HepG2 (cell line): ENCODE measurements around the gene APRT. TPM values are rescaled to one million over a fixed set of nuclear protein-coding genes. Genes with fewer than 3 reads are reported as not detected.

Experiments used
- DR1 ChIP-seq: sonication (generic); formaldehyde crosslinking; IDR thresholded peaks from 2 replicates; pipeline ENCODE4 v1.8.0; 2021; ENCODE audit warnings: mild to moderate bottlenecking, missing genetic modification reagents, inconsistent platforms
- GTF2F1 ChIP-seq: fragments of 150-350 bp; IDR thresholded peaks from 2 replicates; pipeline ENCODE4 v1.6.1; 2014; ENCODE audit warnings: low read length
- ISX ChIP-seq: sonication (generic); formaldehyde crosslinking; conservative IDR thresholded peaks from 2 replicates; pipeline ENCODE4 v1.5.0; 2020; ENCODE audit warnings: missing genetic modification reagents
- LCORL ChIP-seq, 2 experiments: fragments of 450-650 bp in 1 of 2; sonication (generic) in 1 of 2; formaldehyde crosslinking in 1 of 2; IDR thresholded peaks; 2 replicates each; pipeline versions ENCODE4 v1.5.0 to v1.6.1; 2017 to 2020; ENCODE audit warnings: antibody characterized with exemption in 1 of 2, missing genetic modification reagents in 1 of 2
- MAF1 ChIP-seq: sonication (generic); formaldehyde crosslinking; IDR thresholded peaks from 2 replicates; pipeline ENCODE4 v1.5.0; 2020; ENCODE audit warnings: missing genetic modification reagents, borderline replicate concordance
- MEIS1 ChIP-seq: sonication (generic); formaldehyde crosslinking; IDR thresholded peaks from 2 replicates; pipeline ENCODE4 v1.9.0; 2021; ENCODE audit warnings: mild to moderate bottlenecking, missing genetic modification reagents, moderate library complexity, borderline replicate concordance
- NR3C1 ChIP-seq: sonication (generic); formaldehyde crosslinking; IDR thresholded peaks from 2 replicates; pipeline ENCODE4 v1.4.0; 2020; ENCODE audit warnings: missing genetic modification reagents
- SIN3A ChIP-seq: IDR thresholded peaks from 2 replicates; pipeline ENCODE4 v1.6.1; 2011; ENCODE audit warnings: low read depth, mild to moderate bottlenecking, control low read depth, low read length, borderline replicate concordance
- YEATS2 ChIP-seq: sonication (generic); formaldehyde crosslinking; IDR thresholded peaks from 2 replicates; pipeline ENCODE4 v1.4.0; 2020; ENCODE audit warnings: missing genetic modification reagents, borderline replicate concordance
- YEATS4 ChIP-seq: sonication (generic); formaldehyde crosslinking; IDR thresholded peaks from 2 replicates; pipeline ENCODE4 v1.4.0; 2020; ENCODE audit warnings: missing genetic modification reagents, borderline replicate concordance
- ZBTB7A ChIP-seq: sonication (generic); formaldehyde crosslinking; IDR thresholded peaks from 2 replicates; pipeline ENCODE4 v1.8.0; 2022; ENCODE audit warnings: mild to moderate bottlenecking, missing genetic modification reagents
- ZKSCAN1 ChIP-seq: fragments of 150-350 bp; IDR thresholded peaks from 2 replicates; pipeline ENCODE4 v1.6.1; 2014; ENCODE audit warnings: low read length
- ZNF629 ChIP-seq: sonication (generic); formaldehyde crosslinking; conservative IDR thresholded peaks from 2 replicates; pipeline ENCODE4 v1.5.0; 2020; ENCODE audit warnings: missing genetic modification reagents
- ZNF747 ChIP-seq: sonication (generic); formaldehyde crosslinking; IDR thresholded peaks from 2 replicates; pipeline ENCODE4 v1.8.1; 2023; ENCODE audit warnings: missing genetic modification reagents, mild to moderate bottlenecking, borderline replicate concordance
- polyA plus RNA-seq, 8 experiments: library from polyadenylated mRNA; depleted of rRNA in 3 of 8; stranded (reverse) in 7 of 8; unstranded in 1 of 8; fragments of >200 nt; fragmentation: Illumina TruSeq in 4 of 8; extraction: Trizol in 4 of 8; gene quantifications; 2 replicates each; pipeline versions ENCODE4 v1.2.1 to v1.2.3, GENCODE V29; 2011 to 2016; ENCODE audit warnings: low read depth in 4 of 8, missing spikeins in 1 of 8, mixed read lengths in 1 of 8; ENCODE audit not compliant: insufficient read depth in 1 of 8
- total RNA-seq, 5 experiments: library from RNA; depleted of rRNA; stranded (reverse); fragments of >200 nt; fragmentation: Illumina TruSeq; extraction: Trizol; gene quantifications; 2 replicates each; pipeline ENCODE4 v1.2.3, GENCODE V29; 2016; ENCODE audit warnings: low read depth in 1 of 5
- TF ChIP-seq, protein P1 (sequence below), 2 experiments: sonication (generic) in 1 of 2; formaldehyde crosslinking in 1 of 2; IDR thresholded peaks; 2 replicates each; pipeline versions ENCODE4 v1.4.0 to v1.6.1; 2016 to 2020; ENCODE audit warnings: borderline replicate concordance in 1 of 2, low read depth in 1 of 2, mild to moderate bottlenecking in 1 of 2, missing genetic modification reagents in 1 of 2
- TF ChIP-seq, protein P2 (sequence below): sonication (generic); formaldehyde crosslinking; IDR thresholded peaks from 2 replicates; pipeline ENCODE4 v1.4.0; 2020; ENCODE audit warnings: missing genetic modification reagents
- TF ChIP-seq, protein P3 (sequence below): sonication (generic); formaldehyde crosslinking; IDR thresholded peaks from 2 replicates; pipeline ENCODE4 v1.4.0; 2020; ENCODE audit warnings: missing genetic modification reagents

Gene APRT
- total and polyA plus RNA-seq, 2 of the 13 experiments (the other 11 are each of a cell fraction or from before 2014, with no cell fraction given) = 155 to 242 TPM

DNA sequence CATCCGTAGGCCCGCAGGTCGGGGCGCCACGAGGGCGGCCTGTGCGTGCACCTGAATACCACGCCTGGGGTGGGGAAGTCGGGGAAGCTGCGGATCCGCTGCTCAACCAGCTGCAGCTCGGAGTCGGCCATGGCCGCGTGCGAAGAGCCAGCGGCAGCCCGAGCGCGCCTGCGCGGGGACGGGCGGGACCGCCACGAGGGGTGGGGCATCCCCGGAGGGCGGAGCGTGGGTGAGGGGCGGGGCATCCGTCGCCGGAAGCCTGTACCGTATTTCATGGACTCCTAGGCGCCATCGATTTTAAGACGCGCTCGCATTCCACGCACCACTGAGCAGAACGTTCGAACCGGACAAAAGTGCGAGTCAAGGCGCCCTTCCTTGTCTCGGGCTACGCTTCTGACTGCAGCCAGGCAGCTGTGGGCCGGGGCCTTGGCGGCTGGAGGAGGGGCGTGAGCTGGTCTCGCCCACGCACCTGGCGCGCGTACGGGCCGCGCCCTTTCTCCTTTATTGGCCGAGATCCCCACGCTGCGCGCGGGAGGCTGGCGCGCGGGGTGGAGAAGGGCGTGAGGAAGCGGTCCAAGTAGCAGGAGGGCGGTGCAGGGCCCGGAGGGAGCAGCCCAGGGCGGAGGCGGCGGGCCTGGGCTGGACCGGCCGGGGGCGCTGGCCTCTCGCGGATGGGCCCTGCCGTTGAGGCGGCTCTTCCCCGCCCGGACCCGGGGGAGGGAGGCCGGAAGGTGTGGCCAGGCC lies at the start of gene APRT (continued):
- TF ChIP-seq ISX (peak; percentile 17; the same call in 1 of the 2 replicates), ZBTB7A (CRISPR knock-in tag) (peak; percentile 83; the same call in 1 of the 2 replicates), ZKSCAN1 (no peak), YEATS2 (CRISPR knock-in tag) (peak; percentile 79), NR3C1 (peak; percentile 67; the same call in 1 of the 2 replicates), DR1 (CRISPR knock-in tag) (no peak), GTF2F1 (0 out of 2 replicates have a peak, but pooled peaks have one; percentile 63), LCORL (IDR thresholded peaks at IDR 0.05) (no peak), LCORL (CRISPR knock-in tag; IDR thresholded peaks at IDR 0.05) (peak; percentile 65; the same call in 1 of the 2 replicates), YEATS4 (CRISPR knock-in tag) (peak; percentile 96), MAF1 (CRISPR knock-in tag) (no peak), ZNF747 (CRISPR knock-in tag) (peak; percentile 60), SIN3A (peak; percentile 53; the same call in 1 of the 2 replicates), ZNF629 (CRISPR knock-in tag) (no peak), MEIS1 (CRISPR knock-in tag) (peak; percentile 97)
- TF ChIP-seq, protein P1, sequence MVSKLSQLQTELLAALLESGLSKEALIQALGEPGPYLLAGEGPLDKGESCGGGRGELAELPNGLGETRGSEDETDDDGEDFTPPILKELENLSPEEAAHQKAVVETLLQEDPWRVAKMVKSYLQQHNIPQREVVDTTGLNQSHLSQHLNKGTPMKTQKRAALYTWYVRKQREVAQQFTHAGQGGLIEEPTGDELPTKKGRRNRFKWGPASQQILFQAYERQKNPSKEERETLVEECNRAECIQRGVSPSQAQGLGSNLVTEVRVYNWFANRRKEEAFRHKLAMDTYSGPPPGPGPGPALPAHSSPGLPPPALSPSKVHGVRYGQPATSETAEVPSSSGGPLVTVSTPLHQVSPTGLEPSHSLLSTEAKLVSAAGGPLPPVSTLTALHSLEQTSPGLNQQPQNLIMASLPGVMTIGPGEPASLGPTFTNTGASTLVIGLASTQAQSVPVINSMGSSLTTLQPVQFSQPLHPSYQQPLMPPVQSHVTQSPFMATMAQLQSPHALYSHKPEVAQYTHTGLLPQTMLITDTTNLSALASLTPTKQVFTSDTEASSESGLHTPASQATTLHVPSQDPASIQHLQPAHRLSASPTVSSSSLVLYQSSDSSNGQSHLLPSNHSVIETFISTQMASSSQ (IDR thresholded peaks at IDR 0.05; ENCODE audit: low read depth) = no peak
- TF ChIP-seq, protein P1 (CRISPR knock-in tag; IDR thresholded peaks at IDR 0.05; ENCODE audit: borderline replicate concordance) = peak; percentile 58; the same call in 1 of the 2 replicates
- TF ChIP-seq, protein P2, sequence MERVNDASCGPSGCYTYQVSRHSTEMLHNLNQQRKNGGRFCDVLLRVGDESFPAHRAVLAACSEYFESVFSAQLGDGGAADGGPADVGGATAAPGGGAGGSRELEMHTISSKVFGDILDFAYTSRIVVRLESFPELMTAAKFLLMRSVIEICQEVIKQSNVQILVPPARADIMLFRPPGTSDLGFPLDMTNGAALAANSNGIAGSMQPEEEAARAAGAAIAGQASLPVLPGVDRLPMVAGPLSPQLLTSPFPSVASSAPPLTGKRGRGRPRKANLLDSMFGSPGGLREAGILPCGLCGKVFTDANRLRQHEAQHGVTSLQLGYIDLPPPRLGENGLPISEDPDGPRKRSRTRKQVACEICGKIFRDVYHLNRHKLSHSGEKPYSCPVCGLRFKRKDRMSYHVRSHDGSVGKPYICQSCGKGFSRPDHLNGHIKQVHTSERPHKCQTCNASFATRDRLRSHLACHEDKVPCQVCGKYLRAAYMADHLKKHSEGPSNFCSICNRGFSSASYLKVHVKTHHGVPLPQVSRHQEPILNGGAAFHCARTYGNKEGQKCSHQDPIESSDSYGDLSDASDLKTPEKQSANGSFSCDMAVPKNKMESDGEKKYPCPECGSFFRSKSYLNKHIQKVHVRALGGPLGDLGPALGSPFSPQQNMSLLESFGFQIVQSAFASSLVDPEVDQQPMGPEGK (CRISPR knock-in tag) = peak; percentile 47
- TF ChIP-seq, protein P3, sequence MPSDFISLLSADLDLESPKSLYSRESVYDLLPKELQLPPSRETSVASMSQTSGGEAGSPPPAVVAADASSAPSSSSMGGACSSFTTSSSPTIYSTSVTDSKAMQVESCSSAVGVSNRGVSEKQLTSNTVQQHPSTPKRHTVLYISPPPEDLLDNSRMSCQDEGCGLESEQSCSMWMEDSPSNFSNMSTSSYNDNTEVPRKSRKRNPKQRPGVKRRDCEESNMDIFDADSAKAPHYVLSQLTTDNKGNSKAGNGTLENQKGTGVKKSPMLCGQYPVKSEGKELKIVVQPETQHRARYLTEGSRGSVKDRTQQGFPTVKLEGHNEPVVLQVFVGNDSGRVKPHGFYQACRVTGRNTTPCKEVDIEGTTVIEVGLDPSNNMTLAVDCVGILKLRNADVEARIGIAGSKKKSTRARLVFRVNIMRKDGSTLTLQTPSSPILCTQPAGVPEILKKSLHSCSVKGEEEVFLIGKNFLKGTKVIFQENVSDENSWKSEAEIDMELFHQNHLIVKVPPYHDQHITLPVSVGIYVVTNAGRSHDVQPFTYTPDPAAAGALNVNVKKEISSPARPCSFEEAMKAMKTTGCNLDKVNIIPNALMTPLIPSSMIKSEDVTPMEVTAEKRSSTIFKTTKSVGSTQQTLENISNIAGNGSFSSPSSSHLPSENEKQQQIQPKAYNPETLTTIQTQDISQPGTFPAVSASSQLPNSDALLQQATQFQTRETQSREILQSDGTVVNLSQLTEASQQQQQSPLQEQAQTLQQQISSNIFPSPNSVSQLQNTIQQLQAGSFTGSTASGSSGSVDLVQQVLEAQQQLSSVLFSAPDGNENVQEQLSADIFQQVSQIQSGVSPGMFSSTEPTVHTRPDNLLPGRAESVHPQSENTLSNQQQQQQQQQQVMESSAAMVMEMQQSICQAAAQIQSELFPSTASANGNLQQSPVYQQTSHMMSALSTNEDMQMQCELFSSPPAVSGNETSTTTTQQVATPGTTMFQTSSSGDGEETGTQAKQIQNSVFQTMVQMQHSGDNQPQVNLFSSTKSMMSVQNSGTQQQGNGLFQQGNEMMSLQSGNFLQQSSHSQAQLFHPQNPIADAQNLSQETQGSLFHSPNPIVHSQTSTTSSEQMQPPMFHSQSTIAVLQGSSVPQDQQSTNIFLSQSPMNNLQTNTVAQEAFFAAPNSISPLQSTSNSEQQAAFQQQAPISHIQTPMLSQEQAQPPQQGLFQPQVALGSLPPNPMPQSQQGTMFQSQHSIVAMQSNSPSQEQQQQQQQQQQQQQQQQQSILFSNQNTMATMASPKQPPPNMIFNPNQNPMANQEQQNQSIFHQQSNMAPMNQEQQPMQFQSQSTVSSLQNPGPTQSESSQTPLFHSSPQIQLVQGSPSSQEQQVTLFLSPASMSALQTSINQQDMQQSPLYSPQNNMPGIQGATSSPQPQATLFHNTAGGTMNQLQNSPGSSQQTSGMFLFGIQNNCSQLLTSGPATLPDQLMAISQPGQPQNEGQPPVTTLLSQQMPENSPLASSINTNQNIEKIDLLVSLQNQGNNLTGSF = peak; percentile 6; the same call in 1 of the 2 replicates
